Ovary (tissue), 9 donors: Measurements from ENCODE around the gene ZNF346. TPM values are rescaled to one million over a fixed set of nuclear protein-coding genes. Genes with fewer than 3 reads are reported as not detected.
"Not testable (repeated sequence)": the region's sequence is repeated elsewhere in the genome, so short reads cannot be mapped to it uniquely, and the experiment has no call there.

Source experiments
- DNase-seq, 5 donors: peaks; one replicate each; pipeline ENCODE4 v3.0.0-alpha.2; 2019 to 2020
- H3K27ac ChIP-seq, 2 donors: fragments of 200-600 bp; one replicate each; pipeline versions ENCODE4 v1.5.1 to v1.8.0; 2019 to 2022
- H3K27me3 ChIP-seq: fragments of 200-600 bp; one replicate; pipeline ENCODE4 v1.8.0; 2022
- H3K36me3 ChIP-seq: fragments of 200-600 bp; sonication (generic); one replicate; pipeline ENCODE4 v1.5.1; 2019
- H3K4me1 ChIP-seq: one replicate; pipeline ENCODE4 v1.8.1; 2013; ENCODE audit warnings: mild to moderate bottlenecking, moderate library complexity; ENCODE audit not compliant: insufficient read depth
- H3K4me3 ChIP-seq: fragments of 200-600 bp; sonication (generic); one replicate; pipeline ENCODE4 v1.5.1; 2017
- H3K9me3 ChIP-seq, 2 donors: fragments of 200-600 bp in 1 of 2; sonication (generic) in 1 of 2; one replicate each; pipeline versions ENCODE4 v1.5.1 to v1.8.1; 2013 to 2019; ENCODE audit warnings: mild to moderate bottlenecking in 1 of 2, moderate library complexity in 1 of 2
- EP300 ChIP-seq: sonication (generic); formaldehyde crosslinking; IDR thresholded peaks from one replicate; pipeline ENCODE4 v1.6.1; 2017; ENCODE audit warnings: antibody characterized with exemption
- POLR2A ChIP-seq: fragments of 450-650 bp; IDR thresholded peaks from one replicate; pipeline ENCODE4 v1.6.1; 2017; ENCODE audit warnings: antibody characterized with exemption, mild to moderate bottlenecking, moderate library complexity
- WGBS, 3 donors: extraction: QIAGEN DNeasy Blood & Tissue Kit in 1 of 3; methylation state at CpG; one replicate each; pipeline versions ENCODE4 v1.1.5 to v1.1.7; 2013 to 2017; 5-methylcytosine and 5-hydroxymethylcytosine counted together
- intact Hi-C, 4 donors: fragments of 100-400 bp; cut with DNase I; formaldehyde crosslinking; loops; one replicate each; pipeline versions ENCODE4 v1.11.0 to v1.15.1; 2022 to 2023
- polyA plus RNA-seq, 2 donors: library from polyadenylated mRNA; stranded (reverse); fragments of 200-250 nt in 1 of 2; fragments of 350-450 nt in 1 of 2; fragmentation: Illumina TruSeq in 1 of 2; extraction: RNeasy Lipid Tissue Mini Kit (QIAGEN cat#74804) in 1 of 2; gene quantifications; one replicate each; pipeline ENCODE4 v1.2.3, GENCODE V29; 2013 to 2014
- total RNA-seq, 7 donors: library from RNA; depleted of rRNA in 2 of 7; stranded (reverse); fragments of >200 nt in 2 of 7; fragmentation: NEBNext Ultra II Directional in 3 of 7; extraction: Animal tissue kit (Norgen Biotek cat#: 25700) in 3 of 7; gene quantifications; one replicate each; pipeline versions ENCODE4 v1.1.0 to v1.2.4, GENCODE V29; 2016 to 2023
- TF ChIP-seq, protein P1 (sequence below), 3 donors: fragments of 450-650 bp in 2 of 3; fragments of 200-600 bp in 1 of 3; IDR thresholded peaks; one replicate each; pipeline versions ENCODE4 v1.5.1 to v1.8.0; 2016 to 2022; ENCODE audit warnings: antibody characterized with exemption in 3 of 3, mild to moderate bottlenecking in 1 of 3
- donor health status: DM: no; HTN: no; CAD: no; lungs with moderate emphysema.
- donor health status: DM: no; HTN: no; CAD: no.
- donor health status: Bipolar disorder and iron deficiency.
- donor health status: DM: yes; HTN: yes; CAD: no.
- donor health status: DM: no; HTN: no; CAD: no.
- donor health status: DM: yes; HTN: yes; CAD: no.

Gene ZNF346
- total and polyA plus RNA-seq, 9 donors, result 15.2 to 27.7 (median 24.2) TPM

DNA sequence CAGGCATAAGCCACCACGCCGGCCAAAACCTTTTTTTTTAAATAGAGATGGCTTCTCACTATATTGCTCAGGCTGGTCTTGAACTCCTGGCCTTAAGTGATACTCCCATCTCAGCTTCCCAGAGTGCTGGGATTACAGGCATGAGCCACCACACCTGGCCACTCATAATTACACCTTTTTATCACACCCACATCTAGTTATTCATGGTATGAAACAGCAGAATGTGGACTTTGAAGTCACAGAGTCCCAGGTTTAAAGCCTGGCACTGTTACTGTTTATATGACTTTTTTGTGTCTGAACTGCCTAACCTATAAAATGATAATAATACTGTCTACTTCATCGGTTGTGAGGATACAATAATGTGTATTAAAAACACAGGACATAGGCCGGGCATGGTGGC, 23.1 kb downstream of the ZNF346 start:
- TF ChIP-seq, protein P1, sequence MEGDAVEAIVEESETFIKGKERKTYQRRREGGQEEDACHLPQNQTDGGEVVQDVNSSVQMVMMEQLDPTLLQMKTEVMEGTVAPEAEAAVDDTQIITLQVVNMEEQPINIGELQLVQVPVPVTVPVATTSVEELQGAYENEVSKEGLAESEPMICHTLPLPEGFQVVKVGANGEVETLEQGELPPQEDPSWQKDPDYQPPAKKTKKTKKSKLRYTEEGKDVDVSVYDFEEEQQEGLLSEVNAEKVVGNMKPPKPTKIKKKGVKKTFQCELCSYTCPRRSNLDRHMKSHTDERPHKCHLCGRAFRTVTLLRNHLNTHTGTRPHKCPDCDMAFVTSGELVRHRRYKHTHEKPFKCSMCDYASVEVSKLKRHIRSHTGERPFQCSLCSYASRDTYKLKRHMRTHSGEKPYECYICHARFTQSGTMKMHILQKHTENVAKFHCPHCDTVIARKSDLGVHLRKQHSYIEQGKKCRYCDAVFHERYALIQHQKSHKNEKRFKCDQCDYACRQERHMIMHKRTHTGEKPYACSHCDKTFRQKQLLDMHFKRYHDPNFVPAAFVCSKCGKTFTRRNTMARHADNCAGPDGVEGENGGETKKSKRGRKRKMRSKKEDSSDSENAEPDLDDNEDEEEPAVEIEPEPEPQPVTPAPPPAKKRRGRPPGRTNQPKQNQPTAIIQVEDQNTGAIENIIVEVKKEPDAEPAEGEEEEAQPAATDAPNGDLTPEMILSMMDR (IDR thresholded peaks at IDR 0.05), result no peak
- TF ChIP-seq POLR2A (no peak), EP300 (no peak)
- Histone ChIP-seq H3K36me3 (no peaks in the 10 kb centered on the region), H3K4me3 (no peak overlapping the region), H3K27ac (no peak overlapping the region), H3K27me3 (no peaks in the 10 kb centered on the region), H3K9me3 (no peaks in the 10 kb centered on the region), H3K4me1 (no peaks in the 10 kb centered on the region)
- intact Hi-C loops, result no loop called here
- DNase-seq, result no peak
- 87 to 90% (median 89%) methylated on average over 4 of the region's 4 CpGs for WGBS, 3 donors

DNA sequence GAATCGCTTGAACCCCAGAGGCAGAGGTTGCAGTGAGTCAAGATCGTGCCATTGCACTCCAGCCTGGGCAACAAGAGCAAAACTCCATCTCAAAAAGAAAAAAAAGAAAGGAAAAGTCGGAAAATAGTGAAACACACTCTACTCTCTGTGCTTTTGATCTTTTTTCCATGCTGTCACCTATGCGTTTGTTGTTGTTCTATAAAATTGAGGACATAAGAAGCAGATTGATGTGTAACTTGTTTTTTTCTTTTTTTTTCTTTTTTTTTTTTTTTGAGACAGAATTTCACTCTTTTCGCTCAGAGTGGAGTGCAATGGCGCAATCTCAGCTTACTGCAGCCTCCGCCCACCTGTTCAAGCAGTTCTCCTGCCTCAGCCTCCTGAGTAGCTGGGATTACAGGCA, 26.0 kb downstream of the ZNF346 start:
- 95 to 98% (median 95%) methylated on average over 7 of the region's 7 CpGs for WGBS, 3 donors
- H3K36me3 ChIP-seq, H3K9me3 ChIP-seq, H3K4me3 ChIP-seq, H3K27ac ChIP-seq, intact Hi-C loops, H3K4me1 ChIP-seq, DNase-seq, H3K27me3 ChIP-seq: not testable (repeated sequence)

DNA sequence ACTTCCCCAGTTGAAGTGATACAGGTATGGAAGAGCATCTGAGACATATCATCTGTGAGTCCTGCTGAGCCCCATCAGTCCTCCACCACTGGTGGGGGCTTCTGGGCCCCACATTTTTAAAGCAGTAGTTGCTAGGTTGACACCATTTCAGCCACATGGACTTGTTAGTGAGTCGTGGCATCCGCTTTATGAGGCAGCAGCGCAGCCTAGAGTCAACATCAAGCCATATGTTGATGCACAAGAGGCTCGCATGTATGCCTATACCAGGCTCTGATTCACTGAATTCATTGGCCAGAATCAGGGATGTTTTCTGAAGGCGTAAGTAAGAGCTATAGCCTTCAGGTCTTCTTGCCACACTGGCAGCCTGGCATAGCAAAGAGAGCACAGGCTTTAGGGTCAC, 26.8 kb downstream of the ZNF346 start:
- no peaks in the 10 kb centered on the region for H3K36me3 ChIP-seq
- no peak for DNase-seq
- no peak overlapping the region for H3K4me3 ChIP-seq
- WGBS, 3 donors, result 91 to 93% (median 93%) methylated on average over 5 of the region's 5 CpGs
- H3K4me1 ChIP-seq, result no peaks in the 10 kb centered on the region
- H3K9me3 ChIP-seq, result no peaks in the 10 kb centered on the region
- intact Hi-C loops, result no loop called here
- TF ChIP-seq, protein P1 (IDR thresholded peaks at IDR 0.05), result no peak
- TF ChIP-seq POLR2A (no peak), EP300 (no peak)
- no peak overlapping the region for H3K27ac ChIP-seq
- no peaks in the 10 kb centered on the region for H3K27me3 ChIP-seq

DNA sequence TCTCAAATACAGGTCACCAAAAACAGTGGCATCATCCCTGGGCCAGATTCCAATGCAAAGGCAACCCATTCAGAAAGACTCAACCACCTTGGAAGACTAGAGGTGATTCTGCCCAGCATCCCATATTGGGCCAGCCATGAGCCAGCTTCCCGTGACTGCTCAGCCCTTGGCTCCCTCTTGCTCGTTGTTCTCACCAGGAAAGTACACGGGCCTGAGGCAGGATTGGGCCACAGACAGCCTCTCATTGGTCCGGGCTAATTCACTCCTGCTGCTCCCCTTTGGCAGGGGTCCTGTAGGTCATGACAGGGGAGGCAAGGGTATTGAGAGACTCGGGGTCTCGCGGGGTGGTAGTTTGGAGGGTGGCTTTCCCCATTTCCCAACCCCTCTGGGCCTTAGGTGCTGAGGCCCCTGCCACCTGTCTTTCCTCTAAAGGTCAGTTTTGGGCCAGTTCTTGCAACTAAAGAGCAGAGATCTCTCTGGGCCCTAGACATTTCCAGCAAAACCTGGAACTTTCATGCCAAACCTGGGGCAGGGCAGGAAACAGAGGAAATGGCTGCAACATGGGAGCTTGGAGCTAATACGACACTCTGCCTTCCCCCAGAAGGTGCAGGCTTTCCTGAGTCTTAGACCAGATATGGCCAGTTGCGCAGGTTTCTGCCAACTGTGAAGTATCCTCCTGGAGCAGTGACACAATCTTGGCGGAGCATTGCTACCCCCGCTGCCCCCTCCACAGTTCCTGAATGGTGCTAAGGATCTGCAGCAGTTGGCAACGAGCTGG, 42.2 kb downstream of the ZNF346 start:
- no peaks in the 10 kb centered on the region for H3K9me3 ChIP-seq
- no peak for DNase-seq
- 85 to 89% (median 89%) methylated on average over 12 of the region's 12 CpGs for WGBS, 3 donors
- H3K27ac ChIP-seq, result no peak overlapping the region
- no peaks in the 10 kb centered on the region for H3K36me3 ChIP-seq
- H3K4me1 ChIP-seq, result no peaks in the 10 kb centered on the region
- TF ChIP-seq, protein P1 (IDR thresholded peaks at IDR 0.05), result no peak
- TF ChIP-seq EP300 (no peak), POLR2A (no peak)
- intact Hi-C loops, result no loop called here
- H3K27me3 ChIP-seq, result no peaks in the 10 kb centered on the region
- no peak overlapping the region for H3K4me3 ChIP-seq

DNA sequence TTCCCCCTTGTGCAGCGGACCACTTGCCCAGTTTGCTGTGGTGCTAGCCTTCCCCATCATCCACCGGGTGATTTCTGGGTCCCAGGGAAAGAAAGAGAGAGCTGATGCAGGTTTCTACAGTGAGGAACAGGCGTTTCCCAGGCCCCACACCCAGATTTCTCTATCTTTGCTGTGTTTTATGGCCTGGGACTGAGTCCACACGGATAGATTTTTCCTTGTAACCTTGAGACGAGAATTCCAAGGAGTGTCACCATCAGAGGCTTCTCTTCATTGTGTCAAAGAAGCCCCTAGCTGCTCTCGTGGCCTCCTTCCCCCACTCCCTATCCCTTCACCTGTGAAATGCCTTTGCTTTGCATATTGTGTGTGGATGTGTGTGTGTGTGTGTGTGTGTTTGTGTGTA, 43.0 kb downstream of the ZNF346 start:
- H3K36me3 ChIP-seq, result no peaks in the 10 kb centered on the region
- H3K27ac ChIP-seq, result no peak overlapping the region
- H3K4me3 ChIP-seq, result no peak overlapping the region
- no peaks in the 10 kb centered on the region for H3K27me3 ChIP-seq
- no peaks in the 10 kb centered on the region for H3K9me3 ChIP-seq
- TF ChIP-seq, protein P1 (IDR thresholded peaks at IDR 0.05), result no peak
- TF ChIP-seq EP300 (no peak), POLR2A (no peak)
- WGBS, 3 donors, result 69 to 79% (median 73%) methylated on average over 6 of the region's 6 CpGs
- intact Hi-C loops, result no loop called here
- H3K4me1 ChIP-seq, result no peaks in the 10 kb centered on the region
- no peak for DNase-seq
